Caco-2 (cell line): ENCODE results near the gene ROGDI. TPM values are rescaled to one million over a fixed set of nuclear protein-coding genes. Genes with fewer than 3 reads are reported as not detected.
A peak's percentile ranks its signal among the peaks of the same experiment; 100 is the strongest.

ENCODE experiments used
- BruUV-seq: library from RNA; stranded (reverse); fragments of 400-500 nt; replicated peaks from 2 replicates; lab custom pipeline; 2021; lab: Mats Ljungman, UMichigan
- CTCF ChIA-PET: fragments of 300-600 bp; sonication (Branson Sonifier 250); formaldehyde crosslinking; loops from one replicate; lab custom pipeline; 2022; ENCODE audit warnings: antibody characterized with exemption; lab: Charles Lee
- POLR2A ChIA-PET: fragments of 300-600 bp; sonication (Branson Sonifier 250); formaldehyde crosslinking; loops from one replicate; lab custom pipeline; 2022; ENCODE audit warnings: antibody characterized with exemption; lab: Charles Lee
- DNase-seq, 2 experiments: peaks; one replicate each; pipeline versions ENCODE4 v3.0.0 to v3.0.0-alpha.2; 2020 to 2022
- H3K27me3 ChIP-seq: replicated peaks from 2 replicates; pipeline ENCODE4 v1.6.0; 2011; ENCODE audit warnings: low read length; ENCODE audit not compliant: control insufficient read depth, insufficient read depth
- H3K36me3 ChIP-seq: 2 replicates; pipeline ENCODE4 v1.5.1; 2011; ENCODE audit warnings: low read length; ENCODE audit not compliant: control insufficient read depth, insufficient read depth
- H3K4me1 ChIP-seq: fragments of 250-450 bp; sonication (Bioruptor Pico); 2 replicates; pipeline ENCODE4 v1.5.1; 2020; ENCODE audit warnings: mild to moderate bottlenecking
- H3K4me3 ChIP-seq: 2 replicates; pipeline ENCODE4 v1.5.1; 2011; ENCODE audit warnings: low read depth, mild to moderate bottlenecking, control low read depth, low read length
- H3K9me3 ChIP-seq: fragments of 250-450 bp; sonication (Bioruptor Pico); 2 replicates; pipeline ENCODE4 v1.5.1; 2020; ENCODE audit warnings: mild to moderate bottlenecking, moderate library complexity
- H3K27ac Mint-ChIP-seq: one replicate; pipeline ENCODE4 v1.8.0; 2022; ENCODE audit warnings: mixed read lengths; ENCODE audit not compliant: unreplicated experiment
- H3K27me3 Mint-ChIP-seq: one replicate; pipeline ENCODE4 v1.8.0; 2022; ENCODE audit warnings: mixed read lengths; ENCODE audit not compliant: insufficient read depth, unreplicated experiment
- H3K36me3 Mint-ChIP-seq: one replicate; pipeline ENCODE4 v1.8.0; 2022; ENCODE audit warnings: mild to moderate bottlenecking, mixed read lengths; ENCODE audit not compliant: insufficient read depth, unreplicated experiment
- H3K4me1 Mint-ChIP-seq: one replicate; pipeline ENCODE4 v1.8.0; 2022; ENCODE audit warnings: low read depth, mixed read lengths; ENCODE audit not compliant: unreplicated experiment
- H3K4me3 Mint-ChIP-seq: one replicate; pipeline ENCODE4 v1.8.0; 2022; ENCODE audit warnings: mild to moderate bottlenecking, moderate library complexity, mixed read lengths; ENCODE audit not compliant: unreplicated experiment
- H3K9me3 Mint-ChIP-seq: one replicate; pipeline ENCODE4 v1.8.0; 2022; ENCODE audit warnings: mixed read lengths; ENCODE audit not compliant: unreplicated experiment
- CTCF ChIP-seq, 2 experiments: fragments of 200-600 bp in 1 of 2; IDR thresholded peaks; 1 replicate in 1 of 2; 2 replicates in 1 of 2; pipeline versions ENCODE4 v1.5.1 to v1.8.0; 2011 to 2022; ENCODE audit warnings: antibody characterized with exemption in 1 of 2, control low read depth in 1 of 2, inconsistent platforms in 1 of 2, low read depth in 1 of 2, low read length in 1 of 2, mild to moderate bottlenecking in 1 of 2, moderate library complexity in 1 of 2; ENCODE audit not compliant: insufficient read depth in 1 of 2, severe bottlenecking in 1 of 2, unreplicated experiment in 1 of 2
- intact Hi-C: fragments of 100-400 bp; cut with micrococcal nuclease; formaldehyde crosslinking; loops from one replicate; pipeline ENCODE4 v1.10.0; 2022; ENCODE audit not compliant: unreplicated experiment
- total RNA-seq: library from RNA; stranded (reverse); gene quantifications from 2 replicates; pipeline ENCODE4 v1.2.3, GENCODE V29; 2022

Gene ROGDI
- total RNA-seq, 1 experiment from 2014 or later, result 18.2 TPM

- Histone ChIP-seq H3K4me1 (peaks cover 9% of the 10 kb centered on the region; the same call in 1 of the 2 replicates), H3K27me3 (no peaks in the 10 kb centered on the region), H3K9me3 (no peaks in the 10 kb centered on the region), H3K36me3 (no peaks in the 10 kb centered on the region), H3K4me3 (no peak overlapping the region)
- Mint-ChIP-seq H3K4me1 (peaks cover 10% of the 10 kb centered on the region), H3K9me3 (no peaks in the 10 kb centered on the region), H3K27me3 (no peaks in the 10 kb centered on the region), H3K4me3 (no peak overlapping the region), H3K36me3 (peaks cover 21% of the 10 kb centered on the region), H3K27ac (peak overlapping the region; percentile 50)
- POLR2A ChIA-PET, result no interaction called here
- intact Hi-C loops, result no loop called here
- no peak for DNase-seq
- no peak for TF ChIP-seq CTCF (IDR thresholded peaks at IDR 0.05; ENCODE audit: insufficient read depth in 1 of 2, low read depth in 1 of 2, low read length in 1 of 2, severe bottlenecking in 1 of 2, unreplicated experiment in 1 of 2)
- CTCF ChIA-PET, result no interaction called here
- BruUV-seq, result no TSS peak
Observed at GRCh38 chr16:4799171-4799855, 3.1 kb downstream of the ROGDI start.

GRCh38 chr16:4798456-4798855, 4.0 kb downstream of the ROGDI start:
- intact Hi-C loops, result no loop called here
- no peaks in the 10 kb centered on the region for H3K9me3 Mint-ChIP-seq
- H3K4me3 ChIP-seq, result no peak overlapping the region
- no peaks in the 10 kb centered on the region for H3K27me3 Mint-ChIP-seq
- no TSS peak for BruUV-seq
- H3K4me1 Mint-ChIP-seq, result peaks cover 2% of the 10 kb centered on the region
- H3K4me3 Mint-ChIP-seq, result no peak overlapping the region
- H3K9me3 ChIP-seq, result no peaks in the 10 kb centered on the region
- DNase-seq, result no peak
- ChIA-PET POLR2A (no interaction called here), CTCF (no interaction called here)
- peaks cover 14% of the 10 kb centered on the region for H3K36me3 Mint-ChIP-seq
- no peaks in the 10 kb centered on the region for H3K27me3 ChIP-seq
- peaks cover 9% of the 10 kb centered on the region; the same call in 1 of the 2 replicates for H3K4me1 ChIP-seq
- no peak overlapping the region for H3K27ac Mint-ChIP-seq
- TF ChIP-seq CTCF (IDR thresholded peaks at IDR 0.05; ENCODE audit: insufficient read depth in 1 of 2, low read depth in 1 of 2, low read length in 1 of 2, severe bottlenecking in 1 of 2, unreplicated experiment in 1 of 2), result no peak
- H3K36me3 ChIP-seq, result no peaks in the 10 kb centered on the region

- Histone ChIP-seq H3K4me1 (peaks cover 9% of the 10 kb centered on the region; the same call in 1 of the 2 replicates), H3K36me3 (no peaks in the 10 kb centered on the region), H3K9me3 (no peaks in the 10 kb centered on the region), H3K4me3 (no peak overlapping the region), H3K27me3 (no peaks in the 10 kb centered on the region)
- Mint-ChIP-seq H3K9me3 (no peaks in the 10 kb centered on the region), H3K27ac (no peak overlapping the region), H3K4me3 (no peak overlapping the region), H3K27me3 (no peaks in the 10 kb centered on the region), H3K36me3 (peaks cover 11% of the 10 kb centered on the region), H3K4me1 (no peaks in the 10 kb centered on the region)
- CTCF ChIA-PET, result no interaction called here
- DNase-seq, result no peak
- intact Hi-C loops, result no loop called here
- no peak for TF ChIP-seq CTCF (IDR thresholded peaks at IDR 0.05; ENCODE audit: insufficient read depth in 1 of 2, low read depth in 1 of 2, low read length in 1 of 2, severe bottlenecking in 1 of 2, unreplicated experiment in 1 of 2)
- POLR2A ChIA-PET, result no interaction called here
- no TSS peak for BruUV-seq
Observed at GRCh38 chr16:4797805-4798252, 4.6 kb downstream of the ROGDI start.
